K562 (cell line): ENCODE measurements around the gene MED13L. TPM values are rescaled to one million over a fixed set of nuclear protein-coding genes. Genes with fewer than 3 reads are reported as not detected.

Experiments used
- BMI1 ChIP-seq: fragments of 150-350 bp; IDR thresholded peaks from 2 replicates; pipeline ENCODE4 v1.6.1; 2014; ENCODE audit warnings: low read length
- BRD9 ChIP-seq: fragments of 450-650 bp; IDR thresholded peaks from 2 replicates; pipeline ENCODE4 v1.6.1; 2018; ENCODE audit warnings: low read depth; ENCODE audit not compliant: partially characterized antibody
- CBFB ChIP-seq: sonication (generic); formaldehyde crosslinking; IDR thresholded peaks from 2 replicates; pipeline ENCODE4 v1.4.0; 2020; ENCODE audit warnings: mild to moderate bottlenecking, missing genetic modification reagents
- HLTF ChIP-seq: fragments of 450-650 bp; IDR thresholded peaks from 2 replicates; pipeline ENCODE4 v1.6.1; 2016
- MTF1 ChIP-seq: fragments of 250-450 bp; sonication (Bioruptor Pico); IDR thresholded peaks from 2 replicates; pipeline ENCODE4 v1.9.0; 2021; ENCODE audit warnings: moderate library complexity, mild to moderate bottlenecking, inconsistent platforms, borderline replicate concordance
- NUFIP1 ChIP-seq: fragments of 450-650 bp; IDR thresholded peaks from 2 replicates; pipeline ENCODE4 v1.6.1; 2018; ENCODE audit not compliant: partially characterized antibody
- TGIF2 ChIP-seq: sonication (generic); formaldehyde crosslinking; IDR thresholded peaks from 2 replicates; pipeline ENCODE4 v1.8.1; 2022; ENCODE audit warnings: mild to moderate bottlenecking, missing genetic modification reagents, moderate library complexity
- TRIM28 ChIP-seq: fragments of 450-650 bp; IDR thresholded peaks from 2 replicates; pipeline ENCODE4 v1.6.1; 2017
- ZFX ChIP-seq: sonication (generic); formaldehyde crosslinking; IDR thresholded peaks from 2 replicates; pipeline ENCODE4 v1.8.0; 2022; ENCODE audit warnings: mild to moderate bottlenecking, missing genetic modification reagents, moderate library complexity
- ZNF124 ChIP-seq: sonication (generic); formaldehyde crosslinking; IDR thresholded peaks from 2 replicates; pipeline ENCODE4 v1.8.1; 2022; ENCODE audit warnings: missing genetic modification reagents
- ZNF143 ChIP-seq: sonication (generic); formaldehyde crosslinking; IDR thresholded peaks from 2 replicates; pipeline ENCODE4 v1.9.0; 2022; ENCODE audit warnings: mild to moderate bottlenecking, missing genetic modification reagents
- ZNF184 ChIP-seq: sonication (generic); formaldehyde crosslinking; IDR thresholded peaks from 2 replicates; pipeline ENCODE4 v1.5.0; 2020; ENCODE audit warnings: missing genetic modification reagents
- ZNF232 ChIP-seq: sonication (generic); formaldehyde crosslinking; IDR thresholded peaks from 2 replicates; pipeline ENCODE4 v1.8.0; 2022; ENCODE audit warnings: mild to moderate bottlenecking, missing genetic modification reagents
- polyA plus RNA-seq, 8 experiments: library from polyadenylated mRNA; depleted of rRNA in 4 of 8; stranded (reverse) in 5 of 8; unstranded in 3 of 8; fragments of >200 nt; fragmentation: Nextera tagmentation in 2 of 8; fragmentation: Illumina TruSeq in 1 of 8; extraction: Ambion mirVana in 2 of 8; extraction: Trizol in 1 of 8; gene quantifications; 2 replicates each; pipeline versions ENCODE4 v1.2.1 to v1.2.3, GENCODE V29; 2011 to 2014; ENCODE audit warnings: inconsistent platforms in 1 of 8, missing spikeins in 1 of 8
- total RNA-seq, 7 experiments: library from RNA; depleted of rRNA in 6 of 7; stranded (reverse); fragments of >200 nt in 6 of 7; fragmentation: Illumina TruSeq in 2 of 7; extraction: Trizol in 2 of 7; gene quantifications; 2 replicates each; pipeline versions ENCODE4 v1.2.1 to v1.2.3, GENCODE V29; 2011 to 2021; ENCODE audit warnings: low replicate concordance in 1 of 7
- TF ChIP-seq, protein P1 (sequence below): fragments of 450-650 bp; IDR thresholded peaks from 2 replicates; pipeline ENCODE4 v1.6.1; 2017; ENCODE audit warnings: antibody characterized with exemption
- TF ChIP-seq, protein P2 (sequence below): fragments of 450-650 bp; formaldehyde crosslinking; conservative IDR thresholded peaks from 2 replicates; pipeline ENCODE4 v1.4.0; 2022; ENCODE audit warnings: mild to moderate bottlenecking, missing genetic modification characterization
- TF ChIP-seq, protein P3 (sequence below), 2 experiments: fragments of 150-350 bp in 1 of 2; IDR thresholded peaks; 2 replicates each; pipeline ENCODE4 v1.6.1; 2012 to 2016; ENCODE audit warnings: low read depth in 2 of 2, low read length in 2 of 2, mild to moderate bottlenecking in 1 of 2, moderate library complexity in 1 of 2
- TF ChIP-seq, protein P4 (sequence below), 2 experiments: fragments of 450-650 bp; IDR thresholded peaks; 2 replicates each; pipeline ENCODE4 v1.6.1; 2018; ENCODE audit warnings: mild to moderate bottlenecking in 2 of 2, low read depth in 1 of 2; ENCODE audit not compliant: partially characterized antibody in 2 of 2

The MED13L gene
- total and polyA plus RNA-seq, 9 of the 15 experiments (the other 6 are each of a cell fraction or from before 2014, with no cell fraction given) = 13.4 to 90.3 (median 36.9) TPM

DNA sequence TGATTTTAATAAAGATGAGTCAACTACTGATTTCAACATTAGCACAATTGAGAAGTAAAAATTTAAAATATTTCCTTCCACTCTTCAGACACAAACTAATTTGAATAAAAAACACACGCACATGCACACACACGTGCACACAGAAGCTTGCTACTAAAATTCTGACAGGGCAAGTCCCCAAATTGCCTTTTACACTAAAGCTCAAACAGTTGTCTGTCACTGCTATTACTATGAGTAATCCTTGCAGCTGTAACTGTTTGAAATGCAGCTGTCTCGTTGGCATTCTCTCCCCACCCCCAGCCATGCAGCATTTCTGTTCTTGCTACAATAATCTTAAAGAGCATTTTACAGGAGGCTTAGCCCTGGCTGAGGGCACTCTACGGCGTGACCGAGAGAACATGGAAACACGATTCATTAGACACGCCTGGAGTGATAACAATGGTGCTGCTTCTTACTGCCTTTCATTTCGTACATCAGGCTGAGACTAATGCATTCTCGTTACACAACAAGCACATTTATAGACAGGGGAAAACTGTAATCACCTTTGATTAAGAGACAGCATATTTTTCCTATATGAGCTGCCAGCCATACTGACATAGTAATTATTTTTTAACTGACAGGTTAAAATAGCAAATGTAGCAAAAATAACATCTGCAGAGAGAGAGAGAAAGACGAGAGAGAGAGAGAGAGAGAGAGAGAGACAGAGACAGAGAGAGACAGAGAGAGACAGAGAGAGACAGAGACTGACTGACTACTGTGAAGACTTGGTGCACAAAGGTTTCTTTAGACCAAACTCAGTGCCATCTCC is 153.8 kb downstream of the MED13L start (continued):
- TF ChIP-seq ZNF232 (CRISPR knock-in tag) = no peak
- TF ChIP-seq, protein P1, sequence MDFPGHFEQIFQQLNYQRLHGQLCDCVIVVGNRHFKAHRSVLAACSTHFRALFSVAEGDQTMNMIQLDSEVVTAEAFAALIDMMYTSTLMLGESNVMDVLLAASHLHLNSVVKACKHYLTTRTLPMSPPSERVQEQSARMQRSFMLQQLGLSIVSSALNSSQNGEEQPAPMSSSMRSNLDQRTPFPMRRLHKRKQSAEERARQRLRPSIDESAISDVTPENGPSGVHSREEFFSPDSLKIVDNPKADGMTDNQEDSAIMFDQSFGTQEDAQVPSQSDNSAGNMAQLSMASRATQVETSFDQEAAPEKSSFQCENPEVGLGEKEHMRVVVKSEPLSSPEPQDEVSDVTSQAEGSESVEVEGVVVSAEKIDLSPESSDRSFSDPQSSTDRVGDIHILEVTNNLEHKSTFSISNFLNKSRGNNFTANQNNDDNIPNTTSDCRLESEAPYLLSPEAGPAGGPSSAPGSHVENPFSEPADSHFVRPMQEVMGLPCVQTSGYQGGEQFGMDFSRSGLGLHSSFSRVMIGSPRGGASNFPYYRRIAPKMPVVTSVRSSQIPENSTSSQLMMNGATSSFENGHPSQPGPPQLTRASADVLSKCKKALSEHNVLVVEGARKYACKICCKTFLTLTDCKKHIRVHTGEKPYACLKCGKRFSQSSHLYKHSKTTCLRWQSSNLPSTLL = no peak
- TF ChIP-seq, protein P2, sequence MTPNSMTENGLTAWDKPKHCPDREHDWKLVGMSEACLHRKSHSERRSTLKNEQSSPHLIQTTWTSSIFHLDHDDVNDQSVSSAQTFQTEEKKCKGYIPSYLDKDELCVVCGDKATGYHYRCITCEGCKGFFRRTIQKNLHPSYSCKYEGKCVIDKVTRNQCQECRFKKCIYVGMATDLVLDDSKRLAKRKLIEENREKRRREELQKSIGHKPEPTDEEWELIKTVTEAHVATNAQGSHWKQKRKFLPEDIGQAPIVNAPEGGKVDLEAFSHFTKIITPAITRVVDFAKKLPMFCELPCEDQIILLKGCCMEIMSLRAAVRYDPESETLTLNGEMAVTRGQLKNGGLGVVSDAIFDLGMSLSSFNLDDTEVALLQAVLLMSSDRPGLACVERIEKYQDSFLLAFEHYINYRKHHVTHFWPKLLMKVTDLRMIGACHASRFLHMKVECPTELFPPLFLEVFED = no peak
- TF ChIP-seq, protein P3, sequence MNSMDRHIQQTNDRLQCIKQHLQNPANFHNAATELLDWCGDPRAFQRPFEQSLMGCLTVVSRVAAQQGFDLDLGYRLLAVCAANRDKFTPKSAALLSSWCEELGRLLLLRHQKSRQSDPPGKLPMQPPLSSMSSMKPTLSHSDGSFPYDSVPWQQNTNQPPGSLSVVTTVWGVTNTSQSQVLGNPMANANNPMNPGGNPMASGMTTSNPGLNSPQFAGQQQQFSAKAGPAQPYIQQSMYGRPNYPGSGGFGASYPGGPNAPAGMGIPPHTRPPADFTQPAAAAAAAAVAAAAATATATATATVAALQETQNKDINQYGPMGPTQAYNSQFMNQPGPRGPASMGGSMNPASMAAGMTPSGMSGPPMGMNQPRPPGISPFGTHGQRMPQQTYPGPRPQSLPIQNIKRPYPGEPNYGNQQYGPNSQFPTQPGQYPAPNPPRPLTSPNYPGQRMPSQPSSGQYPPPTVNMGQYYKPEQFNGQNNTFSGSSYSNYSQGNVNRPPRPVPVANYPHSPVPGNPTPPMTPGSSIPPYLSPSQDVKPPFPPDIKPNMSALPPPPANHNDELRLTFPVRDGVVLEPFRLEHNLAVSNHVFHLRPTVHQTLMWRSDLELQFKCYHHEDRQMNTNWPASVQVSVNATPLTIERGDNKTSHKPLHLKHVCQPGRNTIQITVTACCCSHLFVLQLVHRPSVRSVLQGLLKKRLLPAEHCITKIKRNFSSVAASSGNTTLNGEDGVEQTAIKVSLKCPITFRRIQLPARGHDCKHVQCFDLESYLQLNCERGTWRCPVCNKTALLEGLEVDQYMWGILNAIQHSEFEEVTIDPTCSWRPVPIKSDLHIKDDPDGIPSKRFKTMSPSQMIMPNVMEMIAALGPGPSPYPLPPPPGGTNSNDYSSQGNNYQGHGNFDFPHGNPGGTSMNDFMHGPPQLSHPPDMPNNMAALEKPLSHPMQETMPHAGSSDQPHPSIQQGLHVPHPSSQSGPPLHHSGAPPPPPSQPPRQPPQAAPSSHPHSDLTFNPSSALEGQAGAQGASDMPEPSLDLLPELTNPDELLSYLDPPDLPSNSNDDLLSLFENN (IDR thresholded peaks at IDR 0.05; ENCODE audit: low read depth in 2 of 2, low read length in 2 of 2) = no peak
- TF ChIP-seq HLTF = 0 out of 2 replicates have a peak, but pooled peaks have one; percentile 18
- no peak for TF ChIP-seq MTF1 (CRISPR knock-in tag)
- no peak for TF ChIP-seq ZFX (CRISPR knock-in tag)
- no peak for TF ChIP-seq ZNF124 (CRISPR knock-in tag)
- 0 out of 2 replicates have a peak, but pooled peaks have one; percentile 37 for TF ChIP-seq TRIM28
- TF ChIP-seq, protein P4, sequence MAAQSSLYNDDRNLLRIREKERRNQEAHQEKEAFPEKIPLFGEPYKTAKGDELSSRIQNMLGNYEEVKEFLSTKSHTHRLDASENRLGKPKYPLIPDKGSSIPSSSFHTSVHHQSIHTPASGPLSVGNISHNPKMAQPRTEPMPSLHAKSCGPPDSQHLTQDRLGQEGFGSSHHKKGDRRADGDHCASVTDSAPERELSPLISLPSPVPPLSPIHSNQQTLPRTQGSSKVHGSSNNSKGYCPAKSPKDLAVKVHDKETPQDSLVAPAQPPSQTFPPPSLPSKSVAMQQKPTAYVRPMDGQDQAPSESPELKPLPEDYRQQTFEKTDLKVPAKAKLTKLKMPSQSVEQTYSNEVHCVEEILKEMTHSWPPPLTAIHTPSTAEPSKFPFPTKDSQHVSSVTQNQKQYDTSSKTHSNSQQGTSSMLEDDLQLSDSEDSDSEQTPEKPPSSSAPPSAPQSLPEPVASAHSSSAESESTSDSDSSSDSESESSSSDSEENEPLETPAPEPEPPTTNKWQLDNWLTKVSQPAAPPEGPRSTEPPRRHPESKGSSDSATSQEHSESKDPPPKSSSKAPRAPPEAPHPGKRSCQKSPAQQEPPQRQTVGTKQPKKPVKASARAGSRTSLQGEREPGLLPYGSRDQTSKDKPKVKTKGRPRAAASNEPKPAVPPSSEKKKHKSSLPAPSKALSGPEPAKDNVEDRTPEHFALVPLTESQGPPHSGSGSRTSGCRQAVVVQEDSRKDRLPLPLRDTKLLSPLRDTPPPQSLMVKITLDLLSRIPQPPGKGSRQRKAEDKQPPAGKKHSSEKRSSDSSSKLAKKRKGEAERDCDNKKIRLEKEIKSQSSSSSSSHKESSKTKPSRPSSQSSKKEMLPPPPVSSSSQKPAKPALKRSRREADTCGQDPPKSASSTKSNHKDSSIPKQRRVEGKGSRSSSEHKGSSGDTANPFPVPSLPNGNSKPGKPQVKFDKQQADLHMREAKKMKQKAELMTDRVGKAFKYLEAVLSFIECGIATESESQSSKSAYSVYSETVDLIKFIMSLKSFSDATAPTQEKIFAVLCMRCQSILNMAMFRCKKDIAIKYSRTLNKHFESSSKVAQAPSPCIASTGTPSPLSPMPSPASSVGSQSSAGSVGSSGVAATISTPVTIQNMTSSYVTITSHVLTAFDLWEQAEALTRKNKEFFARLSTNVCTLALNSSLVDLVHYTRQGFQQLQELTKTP (IDR thresholded peaks at IDR 0.05; ENCODE audit: low read depth in 1 of 2, partially characterized antibody in 2 of 2) = no peak
- TF ChIP-seq NUFIP1 = no peak
- no peak for TF ChIP-seq TGIF2 (CRISPR knock-in tag)
- no peak for TF ChIP-seq BMI1
- no peak for TF ChIP-seq CBFB (CRISPR knock-in tag)
- TF ChIP-seq BRD9 = no peak
- no peak for TF ChIP-seq ZNF143 (CRISPR knock-in tag)
- no peak for TF ChIP-seq ZNF184 (CRISPR knock-in tag)
